Activated CD4-positive, CD25-positive, alpha-beta regulatory T cell treated with anti-CD3 and anti-CD28 coated beads, Interleukin-2, amount 50 U/mL, for 16 hours (primary cell): Measurements from ENCODE around the gene TSPAN33.
"Not testable (repeated sequence)": the region's sequence is repeated elsewhere in the genome, so short reads cannot be mapped to it uniquely, and the experiment has no call there.

Source experiments
- DNase-seq: peaks from one replicate; pipeline ENCODE4 v3.0.0-alpha.2; 2020; ENCODE audit warnings: low read depth, low spot score

TSPAN33 gene

GRCh38 chr7:129205987-129206785 is 61.7 kb downstream of the TSPAN33 start:
- no peak for DNase-seq

GRCh38 chr7:129208667-129209066 is 64.2 kb downstream of the TSPAN33 start:
- DNase-seq: no peak

- DNase-seq: no peak
Observed at GRCh38 chr7:129209067-129209926, 64.8 kb downstream of the TSPAN33 start.

GRCh38 chr7:129210256-129210988 is 65.9 kb downstream of the TSPAN33 start:
- peak; percentile 28 for DNase-seq

- no peak for DNase-seq
Observed at GRCh38 chr7:129210989-129211312, 66.4 kb downstream of the TSPAN33 start.

DNA sequence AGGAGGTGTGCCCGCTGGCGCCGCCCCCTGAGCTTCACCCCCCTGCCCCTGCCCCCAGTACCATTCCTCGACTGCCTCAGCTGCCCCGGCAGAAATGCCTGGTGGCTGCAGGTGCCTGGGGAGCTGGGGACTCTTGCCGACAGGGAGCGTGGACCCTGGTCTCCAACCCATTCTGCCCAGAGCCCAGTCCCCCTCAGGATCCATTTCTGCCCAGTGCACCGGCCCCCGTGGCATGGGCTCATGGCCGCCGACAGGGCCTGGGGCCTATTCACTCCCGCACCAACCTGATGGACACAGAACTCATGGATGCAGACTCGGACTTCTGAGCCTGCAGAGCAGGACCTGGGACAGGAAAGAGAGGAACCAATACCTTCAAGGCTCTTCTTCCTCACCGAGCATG is 67.6 kb downstream of the TSPAN33 start:
- no peak for DNase-seq

- no peak for DNase-seq
Observed at GRCh38 chr7:129212596-129212995, 68.1 kb downstream of the TSPAN33 start.

DNA sequence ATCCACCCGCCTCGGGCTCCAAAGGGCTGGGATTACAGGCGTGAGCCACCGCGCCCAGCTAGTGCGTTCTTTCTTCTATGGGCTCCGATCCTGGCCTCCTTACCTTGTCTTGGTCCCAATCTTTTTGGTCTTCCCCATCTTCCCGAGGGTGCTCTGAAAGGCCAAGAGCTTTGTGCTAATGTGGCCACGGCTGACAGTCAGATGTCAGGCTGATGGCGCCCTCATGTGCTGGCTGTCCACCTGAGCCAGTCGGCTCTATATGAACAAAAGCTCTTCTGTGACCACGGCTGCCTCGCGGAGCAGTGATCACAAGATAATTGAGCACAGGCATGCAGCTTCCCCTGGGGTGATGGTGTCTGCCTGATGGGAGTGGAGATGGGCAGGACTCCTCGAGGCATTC is 69.3 kb downstream of the TSPAN33 start:
- no peak for DNase-seq

DNA sequence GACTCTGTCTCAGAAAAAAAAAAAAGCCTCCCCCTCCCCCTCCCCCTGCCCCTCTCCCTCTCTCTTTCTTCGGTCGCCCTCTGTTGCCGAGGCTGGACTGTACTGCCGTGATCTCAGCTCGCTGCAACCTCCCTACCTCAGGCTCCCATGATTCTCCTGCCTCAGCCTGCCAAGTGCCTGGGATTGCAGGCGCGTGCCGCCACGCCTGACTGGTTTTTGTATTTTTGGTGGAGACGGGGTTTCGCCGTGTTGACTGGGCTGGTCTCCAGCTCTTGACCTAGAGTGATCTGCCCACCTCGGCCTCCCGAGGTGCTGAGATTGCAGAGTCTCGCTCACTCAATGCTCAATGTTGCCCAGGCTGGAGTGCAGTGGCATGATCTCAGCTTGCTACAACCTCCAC is 71.2 kb downstream of the TSPAN33 start:
- DNase-seq: not testable (repeated sequence)

GRCh38 chr7:129216101-129216715 is 71.7 kb downstream of the TSPAN33 start:
- not testable (repeated sequence) for DNase-seq

- DNase-seq: not testable (repeated sequence)
Observed at GRCh38 chr7:129216821-129217416, 72.4 kb downstream of the TSPAN33 start.

GRCh38 chr7:129218514-129219062 is 74.1 kb downstream of the TSPAN33 start:
- DNase-seq: peak; percentile 70

DNA sequence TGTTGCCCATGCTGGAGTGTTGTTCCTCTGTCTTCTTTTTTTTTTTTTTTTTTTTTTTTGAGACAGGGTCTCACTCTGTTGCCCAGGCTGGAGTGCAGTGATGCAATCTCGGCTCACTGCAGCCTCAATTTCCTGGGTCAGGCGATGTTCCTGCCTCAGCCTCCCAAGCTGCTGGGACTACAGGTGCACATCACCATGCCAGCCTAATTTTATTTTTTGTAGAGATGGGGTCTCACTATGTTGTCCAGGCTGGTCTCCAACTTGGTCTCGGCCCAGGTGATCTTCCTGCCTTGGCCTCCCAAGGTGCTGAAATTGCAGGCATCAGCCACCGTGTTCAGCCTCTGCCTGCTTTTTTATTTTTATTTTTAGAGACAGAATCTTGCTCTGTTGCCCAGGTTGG is 74.7 kb downstream of the TSPAN33 start:
- not testable (repeated sequence) for DNase-seq
